GM19099 (cell line): ENCODE results near the gene IRAG1.

Source experiments
- POLR2A ChIP-seq: IDR thresholded peaks from 3 replicates; pipeline ENCODE4 v1.6.1; 2011; ENCODE audit warnings: low read depth; ENCODE audit not compliant: insufficient read length; ENCODE audit errors: extremely low read depth

IRAG1 gene

GRCh38 chr11:10716122-10716521 lies 22.6 kb upstream of the IRAG1 start:
- TF ChIP-seq POLR2A: no peak

DNA sequence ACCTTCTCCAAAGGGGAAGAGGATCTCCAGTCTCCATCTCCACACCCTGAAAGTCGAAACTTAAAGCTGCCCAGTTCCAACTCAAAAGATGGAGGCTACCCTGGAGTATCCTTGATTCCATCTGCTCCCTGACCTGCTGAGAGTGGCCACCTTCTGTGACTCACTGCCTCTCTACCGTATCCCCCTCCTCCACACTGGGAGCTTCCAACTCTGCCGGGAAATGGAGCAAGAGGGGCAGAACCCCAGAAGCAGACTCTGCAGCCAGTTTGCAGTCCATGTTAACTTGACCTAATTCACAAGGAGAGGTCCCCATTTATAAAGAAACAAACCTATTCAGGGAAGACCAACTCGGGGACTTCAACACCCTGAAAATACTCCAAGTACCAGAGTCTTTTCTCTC lies 22.0 kb upstream of the IRAG1 start:
- TF ChIP-seq POLR2A: no peak

DNA sequence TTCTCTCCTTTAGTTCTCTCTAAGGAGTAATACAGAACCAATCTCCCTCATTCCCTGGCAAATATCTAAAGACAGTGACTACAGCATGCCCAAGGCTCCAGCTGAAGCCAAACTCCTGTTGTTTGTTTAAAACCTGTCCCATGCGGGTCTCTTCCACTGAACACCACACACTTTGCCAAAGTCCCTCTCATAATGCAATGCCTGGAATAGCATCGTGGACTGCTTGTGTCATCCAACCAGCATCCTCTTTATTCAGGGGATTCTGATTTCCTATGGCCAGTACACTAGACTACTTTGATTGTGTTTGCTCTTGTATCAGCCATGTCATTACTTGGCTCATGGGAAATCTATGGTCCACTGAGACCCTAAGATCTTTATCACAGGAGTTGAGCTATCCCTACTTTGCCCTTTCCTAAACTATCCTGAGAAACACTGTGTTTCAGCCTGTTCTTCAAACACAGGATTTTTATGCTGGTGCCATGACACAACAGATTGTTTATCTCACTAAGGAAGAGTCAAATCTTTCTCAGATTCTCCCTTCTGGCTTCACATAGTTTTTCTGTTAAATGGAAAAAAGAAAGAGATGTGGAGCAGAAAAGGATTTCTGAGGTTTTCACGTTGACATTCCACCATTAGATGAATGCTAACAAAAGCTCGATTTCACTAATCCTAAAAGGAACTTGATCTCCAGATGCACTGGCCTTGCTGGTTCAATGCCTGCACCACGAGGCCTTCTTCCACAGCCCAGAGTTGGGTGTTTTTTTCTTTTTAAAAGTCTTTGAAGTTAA lies 15.9 kb upstream of the IRAG1 start:
- TF ChIP-seq POLR2A: no peak

- TF ChIP-seq POLR2A: no peak
Observed at GRCh38 chr11:10708131-10708530, 14.6 kb upstream of the IRAG1 start.

GRCh38 chr11:10701982-10702381 lies 8.4 kb upstream of the IRAG1 start:
- TF ChIP-seq POLR2A: no peak

GRCh38 chr11:10699072-10699471 lies 5.5 kb upstream of the IRAG1 start:
- TF ChIP-seq POLR2A: no peak

- TF ChIP-seq POLR2A: no peak
Observed at GRCh38 chr11:10697323-10697620, 3.7 kb upstream of the IRAG1 start.

DNA sequence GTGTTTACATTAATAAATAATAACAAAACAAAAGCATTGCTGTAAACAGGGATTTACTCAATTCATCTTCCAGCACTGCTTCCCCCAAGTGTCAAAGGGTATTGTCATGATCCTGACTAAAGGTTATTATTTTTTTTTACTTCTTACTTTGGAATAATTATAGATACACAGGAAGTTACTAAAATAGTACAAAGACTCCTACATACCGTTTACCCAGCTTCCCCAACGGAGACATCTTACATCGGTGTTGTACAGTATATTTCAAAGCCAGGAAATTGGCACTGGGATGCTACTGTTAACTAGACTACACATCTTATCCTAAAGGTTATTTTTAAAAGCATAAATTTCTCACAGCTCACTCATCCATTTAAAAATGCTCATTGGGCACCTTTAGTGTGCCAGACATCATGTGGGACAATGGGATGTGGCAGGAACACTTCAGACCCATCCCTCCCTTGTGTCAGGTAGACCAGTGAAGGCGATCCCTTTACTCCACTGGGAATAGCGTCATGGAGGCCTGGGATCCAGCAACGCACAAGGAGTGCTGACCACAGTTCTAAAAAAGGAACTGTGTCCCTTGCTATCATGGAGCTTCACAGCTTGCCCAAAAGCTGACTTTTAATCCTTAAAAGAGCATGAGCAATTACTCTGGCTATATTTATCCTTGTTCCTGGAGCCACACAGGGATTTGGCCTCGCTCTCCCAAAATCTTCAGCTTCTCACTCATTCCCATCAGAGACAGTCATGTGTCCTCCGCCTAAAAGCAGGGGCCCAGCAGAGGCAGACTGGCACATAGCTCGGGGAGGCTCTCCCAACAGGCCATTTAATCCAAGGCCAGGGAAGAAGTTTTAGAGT lies 3.1 kb upstream of the IRAG1 start:
- TF ChIP-seq POLR2A: no peak

DNA sequence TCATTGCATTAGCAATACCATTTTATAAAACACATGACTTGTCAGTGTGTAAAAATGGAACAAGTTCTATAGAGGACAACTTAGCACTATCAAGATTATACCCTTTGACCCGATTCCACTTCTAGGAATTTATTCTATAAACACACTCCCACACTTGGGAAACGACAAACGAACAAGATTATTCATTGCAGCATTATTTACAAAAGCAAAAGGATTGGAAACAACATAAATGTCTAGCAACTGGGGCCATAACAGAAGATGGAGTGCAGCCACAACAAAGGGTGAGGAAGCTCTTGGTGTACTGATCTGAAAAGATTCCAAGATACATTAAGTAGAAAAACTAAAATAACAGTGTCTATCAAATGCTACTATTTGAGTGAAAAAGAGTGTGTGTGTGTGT lies 2.3 kb upstream of the IRAG1 start:
- no peak for TF ChIP-seq POLR2A

DNA sequence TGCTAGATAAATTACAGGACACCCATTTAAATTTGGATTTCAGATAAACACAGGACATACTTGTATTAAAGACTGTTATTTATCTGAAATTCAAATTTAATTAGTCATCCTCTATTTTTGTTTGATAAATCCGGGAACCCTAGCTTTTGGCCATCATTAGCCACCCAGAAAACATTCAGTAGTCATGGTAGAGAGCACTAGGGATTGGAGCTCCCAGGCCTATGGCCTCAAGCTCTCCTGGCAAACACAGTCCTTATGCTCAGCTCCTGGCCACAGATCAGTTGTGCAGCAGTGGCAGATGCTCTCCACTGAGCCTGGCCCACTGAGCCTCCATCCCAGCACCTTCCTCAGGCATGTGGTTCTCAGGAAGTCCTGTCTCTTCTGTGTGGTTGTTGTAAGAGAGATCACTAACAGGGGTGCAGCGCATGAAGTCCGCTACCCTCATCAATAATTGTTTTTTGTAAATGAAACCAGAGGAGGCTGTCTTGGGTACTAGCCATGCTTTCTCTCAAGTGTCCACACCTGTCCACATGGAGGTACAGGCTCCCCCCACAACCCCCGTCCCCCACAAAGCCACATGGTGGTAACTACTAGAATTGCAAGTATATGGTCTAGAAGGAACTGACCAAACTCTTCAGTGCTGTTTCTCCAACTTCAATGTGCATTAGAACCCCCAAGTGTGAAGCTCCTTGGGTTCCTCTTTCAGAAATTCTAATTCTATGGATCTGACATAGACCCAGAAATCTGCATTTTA lies 1.1 kb upstream of the IRAG1 start:
- no peak for TF ChIP-seq POLR2A

DNA sequence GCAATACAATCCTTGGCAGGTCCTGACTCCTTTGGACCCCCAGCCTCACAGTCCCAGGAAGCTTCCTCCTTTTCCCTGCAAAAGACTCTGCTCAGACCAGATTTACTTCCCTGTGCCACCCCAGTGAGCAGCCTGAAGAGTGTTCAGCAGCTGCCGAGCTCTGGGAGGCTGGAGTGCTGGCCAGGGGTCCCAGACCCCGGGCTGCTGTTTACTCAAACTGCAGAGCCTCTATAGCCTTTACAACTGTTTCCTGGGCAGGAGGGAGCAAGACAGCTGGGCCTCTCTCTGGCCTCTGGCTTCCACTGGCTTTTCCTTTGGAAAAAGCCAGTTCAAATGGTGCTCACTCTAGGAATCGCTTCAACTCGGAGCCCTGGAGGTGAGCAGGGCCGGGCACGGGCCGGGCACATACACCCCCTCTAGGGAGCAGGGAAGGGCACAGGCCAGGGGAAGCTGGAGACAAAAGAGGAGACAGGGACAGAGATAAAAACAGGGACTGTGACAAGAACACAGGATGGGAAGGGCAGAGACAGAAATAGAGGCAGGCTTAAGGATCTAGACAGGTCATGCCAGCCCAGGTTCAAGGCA lies 932 bp downstream of the IRAG1 start:
- TF ChIP-seq POLR2A: no peak

GRCh38 chr11:10688401-10688800 lies 5.2 kb downstream of the IRAG1 start:
- TF ChIP-seq POLR2A: no peak

GRCh38 chr11:10686311-10686710 lies 7.2 kb downstream of the IRAG1 start:
- no peak for TF ChIP-seq POLR2A

GRCh38 chr11:10683429-10683828 lies 10.1 kb downstream of the IRAG1 start:
- no peak for TF ChIP-seq POLR2A

- no peak for TF ChIP-seq POLR2A
Observed at GRCh38 chr11:10680956-10681487, 12.5 kb downstream of the IRAG1 start.

DNA sequence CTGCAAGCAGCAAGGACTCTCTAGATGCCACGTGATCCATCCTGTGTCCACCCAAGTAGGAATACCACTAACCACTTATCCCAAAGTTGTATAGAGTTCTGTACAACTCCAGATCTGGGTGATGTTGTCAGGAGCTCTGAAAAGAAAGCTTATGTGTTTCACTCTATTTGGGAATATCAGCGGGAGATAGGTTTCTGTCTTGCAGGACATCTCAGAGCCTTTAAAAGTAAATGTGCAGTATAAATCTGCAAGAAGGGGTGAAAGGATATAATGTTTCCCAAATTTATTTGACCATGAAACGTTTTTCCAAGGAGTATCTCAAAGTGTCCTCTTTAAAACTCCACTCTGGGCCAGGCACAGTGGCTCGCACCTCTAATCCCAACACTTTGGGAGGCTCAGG lies 13.9 kb downstream of the IRAG1 start:
- TF ChIP-seq POLR2A: no peak

GRCh38 chr11:10678101-10678500 lies 15.5 kb downstream of the IRAG1 start:
- no peak for TF ChIP-seq POLR2A
